Keratinocyte (primary cell): ENCODE results near the gene VEZT. TPM values are rescaled to one million over a fixed set of nuclear protein-coding genes. Genes with fewer than 3 reads are reported as not detected.

Experiments used
- DNase-seq: peaks from one replicate; pipeline ENCODE4 v3.0.0-alpha.2; 2011; ENCODE audit warnings: low read depth, missing footprints, low spot score
- FAIRE-seq: peaks from 2 replicates; lab custom pipeline; 2011; peaks lifted over from hg19 to GRCh38; lab: Jason Lieb, UNC
- H2AFZ ChIP-seq: 2 replicates; pipeline ENCODE4 v1.6.0; 2012; ENCODE audit warnings: low read length, control low read depth, inconsistent platforms; ENCODE audit not compliant: control insufficient read depth
- H3K27ac ChIP-seq: 2 replicates; pipeline ENCODE4 v1.5.1; 2011; ENCODE audit warnings: low read length; ENCODE audit not compliant: control insufficient read depth, insufficient read depth
- H3K27me3 ChIP-seq: 3 replicates; pipeline ENCODE4 v1.6.0; 2011; ENCODE audit warnings: low read length; ENCODE audit not compliant: control insufficient read depth, insufficient read depth; ENCODE audit errors: extremely low read depth
- H3K36me3 ChIP-seq, 2 experiments: 2 replicates in 1 of 2; 3 replicates in 1 of 2; pipeline ENCODE4 v1.5.1; 2011; ENCODE audit warnings: low read length in 2 of 2, mild to moderate bottlenecking in 1 of 2; ENCODE audit not compliant: control insufficient read depth in 2 of 2, insufficient read depth in 2 of 2; ENCODE audit errors: extremely low read depth in 1 of 2
- H3K4me1 ChIP-seq: 3 replicates; pipeline ENCODE4 v1.5.1; 2011; ENCODE audit warnings: low read length; ENCODE audit not compliant: control insufficient read depth, insufficient read depth; ENCODE audit errors: extremely low read depth
- H3K4me2 ChIP-seq: 3 replicates; pipeline ENCODE4 v1.6.0; 2011; ENCODE audit warnings: low read depth, low read length; ENCODE audit not compliant: control insufficient read depth, insufficient read depth; ENCODE audit errors: extremely low read depth
- H3K4me3 ChIP-seq, 3 experiments: fragments of 200-600 bp in 1 of 3; sonication (generic) in 1 of 3; 2 replicates in 2 of 3; 3 replicates in 1 of 3; pipeline ENCODE4 v1.5.1; 2011 to 2016; ENCODE audit warnings: low read length in 3 of 3, mild to moderate bottlenecking in 3 of 3, control low read depth in 2 of 3, inconsistent platforms in 1 of 3, low read depth in 1 of 3, mixed read lengths in 1 of 3, mixed run types in 1 of 3, moderate library complexity in 1 of 3; ENCODE audit not compliant: control insufficient read depth in 2 of 3, insufficient read depth in 2 of 3; ENCODE audit errors: extremely low read depth in 1 of 3
- H3K79me2 ChIP-seq: 2 replicates; pipeline ENCODE4 v1.6.0; 2012; ENCODE audit warnings: low read length; ENCODE audit not compliant: control insufficient read depth, insufficient read depth
- H3K9ac ChIP-seq: 3 replicates; pipeline ENCODE4 v1.6.0; 2011; ENCODE audit warnings: low read length; ENCODE audit not compliant: control insufficient read depth, insufficient read depth; ENCODE audit errors: extremely low read depth
- H3K9me1 ChIP-seq: 3 replicates; pipeline ENCODE4 v1.6.0; 2011; ENCODE audit warnings: low read length; ENCODE audit not compliant: control insufficient read depth, insufficient read depth; ENCODE audit errors: extremely low read depth
- H3K9me3 ChIP-seq: 2 replicates; pipeline ENCODE4 v1.5.1; 2012; ENCODE audit warnings: low read depth, low read length; ENCODE audit not compliant: control insufficient read depth
- H4K20me1 ChIP-seq: 3 replicates; pipeline ENCODE4 v1.6.0; 2011; ENCODE audit warnings: low read length; ENCODE audit not compliant: control insufficient read depth, insufficient read depth; ENCODE audit errors: extremely low read depth
- EZH2 ChIP-seq: IDR thresholded peaks from one replicate; pipeline ENCODE4 v1.6.1; 2012; ENCODE audit warnings: inconsistent platforms, mild to moderate bottlenecking, low read length, moderate library complexity
- dilution Hi-C: fragments of 300-500 bp; cut with MboI; formaldehyde crosslinking; loops from one replicate; pipeline ENCODE4 v1.7.0; 2020; ENCODE audit warnings: low sequenced_read_pairs; ENCODE audit not compliant: extremely low pct_ligation_motif_present
- polyA plus RNA-seq, 5 experiments: library from polyadenylated mRNA; depleted of rRNA in 3 of 5; stranded (reverse) in 3 of 5; stranded (forward) in 1 of 5; unstranded in 1 of 5; fragments of >200 nt; gene quantifications; 1 replicate in 1 of 5; 2 replicates in 3 of 5; 3 replicates in 1 of 5; pipeline versions ENCODE4 v1.2.1 to v1.2.3, GENCODE V29; 2011 to 2012; ENCODE audit warnings: missing spikeins in 2 of 5, low read depth in 1 of 5, low replicate concordance in 1 of 5
- TF ChIP-seq, protein P1 (sequence below), 3 experiments: IDR thresholded peaks in 1 of 3; conservative IDR thresholded peaks in 1 of 3; optimal IDR thresholded peaks in 1 of 3; 2 replicates in 2 of 3; 3 replicates in 1 of 3; pipeline versions ENCODE3 to v1.5.1; 2011; ENCODE audit warnings: low read length in 3 of 3, mild to moderate bottlenecking in 3 of 3, moderate library complexity in 2 of 3, control low read depth in 1 of 3, inconsistent platforms in 1 of 3; ENCODE audit not compliant: insufficient read depth in 2 of 3; ENCODE audit errors: extremely low read depth in 1 of 3

VEZT gene
- polyA plus RNA-seq, 1 donor (not counting 4 experiments of a cell fraction or from before 2014, with no cell fraction given) = 169 TPM

GRCh38 chr12:95282266-95282665, 64.7 kb downstream of the VEZT start:
- FAIRE-seq = no peak
- H3K79me2 ChIP-seq = no peaks in the 10 kb centered on the region
- H2AFZ ChIP-seq = no peak overlapping the region
- no peaks in the 10 kb centered on the region for H3K4me1 ChIP-seq
- H3K36me3 ChIP-seq = peaks cover 21 to 31% of the 10 kb centered on the region in 2 experiments
- H3K9me3 ChIP-seq = no peaks in the 10 kb centered on the region
- H3K9me1 ChIP-seq = no peaks in the 10 kb centered on the region
- dilution Hi-C loops = no loop called here
- no peak overlapping the region for H3K27ac ChIP-seq
- H3K4me2 ChIP-seq = no peak overlapping the region
- H3K4me3 ChIP-seq = no peak overlapping the region
- no peaks in the 10 kb centered on the region for H3K27me3 ChIP-seq
- H3K9ac ChIP-seq = no peak overlapping the region
- no peak for DNase-seq
- no peaks in the 10 kb centered on the region for H4K20me1 ChIP-seq
- no peak for TF ChIP-seq EZH2
- TF ChIP-seq, protein P1, sequence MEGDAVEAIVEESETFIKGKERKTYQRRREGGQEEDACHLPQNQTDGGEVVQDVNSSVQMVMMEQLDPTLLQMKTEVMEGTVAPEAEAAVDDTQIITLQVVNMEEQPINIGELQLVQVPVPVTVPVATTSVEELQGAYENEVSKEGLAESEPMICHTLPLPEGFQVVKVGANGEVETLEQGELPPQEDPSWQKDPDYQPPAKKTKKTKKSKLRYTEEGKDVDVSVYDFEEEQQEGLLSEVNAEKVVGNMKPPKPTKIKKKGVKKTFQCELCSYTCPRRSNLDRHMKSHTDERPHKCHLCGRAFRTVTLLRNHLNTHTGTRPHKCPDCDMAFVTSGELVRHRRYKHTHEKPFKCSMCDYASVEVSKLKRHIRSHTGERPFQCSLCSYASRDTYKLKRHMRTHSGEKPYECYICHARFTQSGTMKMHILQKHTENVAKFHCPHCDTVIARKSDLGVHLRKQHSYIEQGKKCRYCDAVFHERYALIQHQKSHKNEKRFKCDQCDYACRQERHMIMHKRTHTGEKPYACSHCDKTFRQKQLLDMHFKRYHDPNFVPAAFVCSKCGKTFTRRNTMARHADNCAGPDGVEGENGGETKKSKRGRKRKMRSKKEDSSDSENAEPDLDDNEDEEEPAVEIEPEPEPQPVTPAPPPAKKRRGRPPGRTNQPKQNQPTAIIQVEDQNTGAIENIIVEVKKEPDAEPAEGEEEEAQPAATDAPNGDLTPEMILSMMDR (optimal IDR thresholded peaks at IDR 0.05 in 1 of 3, IDR thresholded peaks at IDR 0.05 in 1 of 3, conservative IDR thresholded peaks at IDR 0.05 in 1 of 3; ENCODE audit: extremely low read depth in 1 of 3, insufficient read depth in 2 of 3, low read length in 3 of 3) = no peak

GRCh38 chr12:95283371-95283770, 65.8 kb downstream of the VEZT start:
- dilution Hi-C loops = no loop called here

More at GRCh38 chr12:95283371-95283770, 65.8 kb downstream of the VEZT start:
- Histone ChIP-seq H3K36me3 (peaks cover 25 to 29% of the 10 kb centered on the region in 2 experiments), H3K9ac (no peak overlapping the region), H3K9me3 (no peaks in the 10 kb centered on the region), H3K27ac (no peak overlapping the region), H2AFZ (no peak overlapping the region), H3K4me2 (no peak overlapping the region), H3K79me2 (no peaks in the 10 kb centered on the region), H3K4me1 (no peaks in the 10 kb centered on the region), H3K9me1 (no peaks in the 10 kb centered on the region), H4K20me1 (no peaks in the 10 kb centered on the region), H3K4me3 (no peak overlapping the region), H3K27me3 (no peaks in the 10 kb centered on the region)
- FAIRE-seq (no peak), DNase-seq (no peak)
- TF ChIP-seq, protein P1 (optimal IDR thresholded peaks at IDR 0.05 in 1 of 3, IDR thresholded peaks at IDR 0.05 in 1 of 3, conservative IDR thresholded peaks at IDR 0.05 in 1 of 3; ENCODE audit: extremely low read depth in 1 of 3, insufficient read depth in 2 of 3, low read length in 3 of 3) = no peak
- TF ChIP-seq EZH2 = no peak
